GM12878 (cell line): Measurements from ENCODE around the gene GAMT. TPM values are rescaled to one million over a fixed set of nuclear protein-coding genes. Genes with fewer than 3 reads are reported as not detected.

Experiments
- ATAC-seq: fragments of 200-7000 bp; cut with Tn5 transposase; 3 replicates; pipeline ENCODE4 v1.9.1; 2020; ENCODE audit warnings: mild to moderate bottlenecking, moderate library complexity
- BruUV-seq: library from RNA; stranded (reverse); fragments of 400-500 nt; replicated peaks from 2 replicates; lab custom pipeline; 2021; lab: Mats Ljungman, UMichigan
- CTCF ChIA-PET: fragments of 300-600 bp; sonication (Branson Sonifier 250); formaldehyde crosslinking; extraction: SDS; loops from one replicate; lab custom pipeline; 2021; ENCODE audit warnings: inconsistent platforms; lab: Yijun Ruan, JAX
- POLR2A ChIA-PET: fragments of 350-600 bp; formaldehyde crosslinking; extraction: SDS; loops from one replicate; lab custom pipeline; 2021; ENCODE audit warnings: inconsistent platforms; lab: Charles Lee
- RAD21 ChIA-PET: fragments of 300-600 bp; sonication (Branson Sonifier 250); formaldehyde crosslinking; loops from one replicate; lab custom pipeline; 2023; ENCODE audit warnings: antibody characterized with exemption; ENCODE audit not compliant: unreplicated experiment; lab: Charles Lee
- SMC1A ChIA-PET: fragments of 300-600 bp; sonication (Branson Sonifier 250); formaldehyde crosslinking; loops from one replicate; lab custom pipeline; 2023; ENCODE audit not compliant: unreplicated experiment, uncharacterized antibody; lab: Charles Lee
- DNase-seq: peaks from one replicate; pipeline ENCODE4 v3.0.0-alpha.2; 2011; ENCODE audit warnings: low read depth, low spot score
- FAIRE-seq: peaks from 3 replicates; lab custom pipeline; 2011; peaks lifted over from hg19 to GRCh38; lab: Jason Lieb, UNC
- H2AFZ ChIP-seq: 2 replicates; pipeline ENCODE4 v1.6.0; 2011; ENCODE audit warnings: low read depth, low read length, control low read depth; ENCODE audit not compliant: control insufficient read depth
- H3K27ac ChIP-seq: 2 replicates; pipeline ENCODE4 v1.5.1; 2011; ENCODE audit warnings: control low read depth; ENCODE audit not compliant: control insufficient read depth, insufficient read depth
- H3K27me3 ChIP-seq, 2 experiments: replicated peaks in 1 of 2; 2 replicates each; pipeline versions ENCODE4 v1.6.0 to v1.6.1; 2011; ENCODE audit warnings: low read length in 1 of 2; ENCODE audit not compliant: control insufficient read depth in 2 of 2, insufficient read depth in 2 of 2
- H3K36me3 ChIP-seq, 2 experiments: 2 replicates each; pipeline ENCODE4 v1.5.1; 2011; ENCODE audit warnings: low read length in 1 of 2; ENCODE audit not compliant: control insufficient read depth in 2 of 2, insufficient read depth in 2 of 2
- H3K4me1 ChIP-seq: 2 replicates; pipeline ENCODE4 v1.6.1; 2011; ENCODE audit warnings: mild to moderate bottlenecking, low read length, moderate library complexity, mixed read lengths; ENCODE audit not compliant: control insufficient read depth, insufficient read depth
- H3K4me2 ChIP-seq: 2 replicates; pipeline ENCODE4 v1.6.0; 2011; ENCODE audit warnings: control low read depth; ENCODE audit not compliant: control insufficient read depth, insufficient read depth
- H3K4me3 ChIP-seq: fragments of 200-600 bp; sonication (generic); 2 replicates; pipeline ENCODE4 v1.5.1; 2016
- H3K79me2 ChIP-seq: 2 replicates; pipeline ENCODE4 v1.6.0; 2011; ENCODE audit warnings: low read length; ENCODE audit not compliant: control insufficient read depth, insufficient read depth
- H3K9ac ChIP-seq: 2 replicates; pipeline ENCODE4 v1.8.0; 2011; ENCODE audit warnings: low read length, control low read depth, mixed read lengths; ENCODE audit not compliant: control insufficient read depth, insufficient read depth
- H3K9me3 ChIP-seq: replicated peaks from 3 replicates; pipeline ENCODE4 v1.5.1; 2011; ENCODE audit warnings: mild to moderate bottlenecking, low read length; ENCODE audit not compliant: control insufficient read depth, insufficient read depth
- H4K20me1 ChIP-seq: 2 replicates; pipeline ENCODE4 v1.6.0; 2011; ENCODE audit not compliant: control insufficient read depth, insufficient read depth
- BCL3 ChIP-seq: IDR thresholded peaks from 2 replicates; pipeline ENCODE4 v1.6.1; 2011; ENCODE audit warnings: borderline replicate concordance, low read depth, mild to moderate bottlenecking, moderate library complexity, low read length; ENCODE audit not compliant: insufficient read depth, poor library complexity, severe bottlenecking
- CBX3 ChIP-seq: fragments of 200-600 bp; sonication (generic); IDR thresholded peaks from 2 replicates; pipeline ENCODE4 v1.6.1; 2016; ENCODE audit warnings: low read depth, borderline replicate concordance
- CHD1 ChIP-seq: IDR thresholded peaks from 2 replicates; pipeline ENCODE4 v1.6.1; 2012; ENCODE audit warnings: low read depth, low read length, improper control_type of control experiment
- CHD2 ChIP-seq: IDR thresholded peaks from 2 replicates; pipeline ENCODE4 v1.6.1; 2011; ENCODE audit warnings: low read depth, low read length, improper control_type of control experiment, borderline replicate concordance
- GATAD2B ChIP-seq: fragments of 450-650 bp; conservative IDR thresholded peaks from 2 replicates; pipeline ENCODE4 v1.6.1; 2017; ENCODE audit warnings: low read depth, mild to moderate bottlenecking, moderate library complexity
- HDGF ChIP-seq: fragments of 450-650 bp; IDR thresholded peaks from 2 replicates; pipeline ENCODE4 v1.6.1; 2016; ENCODE audit warnings: antibody characterized with exemption
- POLR2A ChIP-seq: IDR thresholded peaks from 2 replicates; pipeline ENCODE4 v1.6.1; 2011; ENCODE audit warnings: low read depth, mild to moderate bottlenecking, low read length
- RFX5 ChIP-seq: IDR thresholded peaks from 2 replicates; pipeline ENCODE4 v1.6.1; 2011; ENCODE audit warnings: low read depth, low read length, improper control_type of control experiment
- SRF ChIP-seq, 2 experiments: IDR thresholded peaks; 2 replicates each; pipeline ENCODE4 v1.6.1; 2011; ENCODE audit warnings: low read depth in 2 of 2, low read length in 2 of 2, mild to moderate bottlenecking in 1 of 2, moderate library complexity in 1 of 2
- TCF3 ChIP-seq: IDR thresholded peaks from 2 replicates; pipeline ENCODE4 v1.6.1; 2012; ENCODE audit warnings: low read depth, mild to moderate bottlenecking, low read length, borderline replicate concordance; ENCODE audit not compliant: insufficient read depth
- ZBED1 ChIP-seq: IDR thresholded peaks from 2 replicates; pipeline ENCODE4 v1.6.1; 2016; ENCODE audit warnings: borderline replicate concordance
- ZBTB33 ChIP-seq: fragments of 450-650 bp; IDR thresholded peaks from 2 replicates; pipeline ENCODE4 v1.6.1; 2017; ENCODE audit warnings: mild to moderate bottlenecking
- ZNF622 ChIP-seq: fragments of 450-650 bp; IDR thresholded peaks from 2 replicates; pipeline ENCODE4 v1.6.1; 2017; ENCODE audit warnings: mild to moderate bottlenecking, inconsistent platforms
- WGBS: methylation state at CpG from one replicate; pipeline ENCODE4 v1.1.6; 2016; ENCODE audit warnings: low lambda C conversion rate; ENCODE audit not compliant: insufficient replicate concordance, insufficient coverage; ENCODE audit errors: missing lambda C conversion rate; 5-methylcytosine and 5-hydroxymethylcytosine counted together
- in situ Hi-C: fragments of 300-500 bp; cut with MboI; formaldehyde crosslinking; loops from 9 replicates; pipeline ENCODE4 v1.14.3; 2018; ENCODE audit warnings: mixed read lengths
- intact Hi-C: fragments of 100-400 bp; cut with micrococcal nuclease; formaldehyde crosslinking; loops from one replicate; pipeline ENCODE4 v1.14.2; 2022; ENCODE audit not compliant: unreplicated experiment
- polyA plus RNA-seq, 11 experiments: library from polyadenylated mRNA; depleted of rRNA in 4 of 11; unstranded in 6 of 11; stranded (reverse) in 5 of 11; fragments of >200 nt; fragmentation: Nextera tagmentation in 4 of 11; fragmentation: Illumina TruSeq in 1 of 11; extraction: Ambion mirVana in 4 of 11; extraction: Trizol in 1 of 11; gene quantifications; 1 replicate in 1 of 11; 2 replicates in 10 of 11; pipeline versions ENCODE4 v1.2.1 to v1.2.3, GENCODE V29; 2011 to 2016; ENCODE audit warnings: inconsistent platforms in 2 of 11, missing spikeins in 2 of 11, low read depth in 1 of 11
- total RNA-seq, 4 experiments: library from RNA; depleted of rRNA in 3 of 4; stranded (reverse); fragments of >200 nt in 3 of 4; fragmentation: Illumina TruSeq in 1 of 4; extraction: Trizol in 1 of 4; gene quantifications; 2 replicates each; pipeline versions ENCODE4 v1.2.1 to v1.2.3, GENCODE V29; 2013 to 2021

The GAMT gene
- total and polyA plus RNA-seq, 10 of the 15 experiments (the other 5 are each of a cell fraction or from before 2014, with no cell fraction given) = 1.6 to 131 (median 38.8) TPM

- SMC1A ChIA-PET = no interaction called here
- CTCF ChIA-PET = no interaction called here
- peaks cover 0 to 1% of the 10 kb centered on the region in 2 experiments for H3K36me3 ChIP-seq
- no peak overlapping the region for H3K4me2 ChIP-seq
- RAD21 ChIA-PET = no interaction called here
- H3K9me3 ChIP-seq = no peaks in the 10 kb centered on the region
- WGBS = 94% methylated on average over 42 of the region's 52 CpGs
- no peaks in the 10 kb centered on the region for H3K27me3 ChIP-seq
- DNase-seq = no peak
- H3K79me2 ChIP-seq = no peaks in the 10 kb centered on the region; the same call in 1 of the 2 replicates
- POLR2A ChIA-PET = no interaction called here
- H3K27ac ChIP-seq = no peak overlapping the region
- intact Hi-C loops (no loop called here), in situ Hi-C loops (no loop called here)
- ATAC-seq = no peak
- no peak overlapping the region for H3K4me3 ChIP-seq
- H4K20me1 ChIP-seq = no peaks in the 10 kb centered on the region
- H3K4me1 ChIP-seq = no peaks in the 10 kb centered on the region
- BruUV-seq = no TSS peak
- no peak overlapping the region for H2AFZ ChIP-seq
- no peak for FAIRE-seq
- TF ChIP-seq SRF (IDR thresholded peaks at IDR 0.05; ENCODE audit: low read depth in 2 of 2, low read length in 2 of 2) (no peak), POLR2A (peak; percentile 13; the same call in 1 of the 2 replicates)
- TF ChIP-seq, all 136 proteins: peak for 1
- H3K9ac ChIP-seq = no peak overlapping the region
These were observed 5.9 kb downstream of the GAMT start for GRCh38 chr19:1395194-1396018.

GRCh38 chr19:1394252-1395193 is 6.8 kb downstream of the GAMT start:
- DNase-seq (no peak), FAIRE-seq (no peak), ATAC-seq (no peak)
- Histone ChIP-seq H2AFZ (no peak overlapping the region), H3K4me2 (no peak overlapping the region), H3K4me1 (no peaks in the 10 kb centered on the region), H3K4me3 (no peak overlapping the region), H3K9ac (no peak overlapping the region), H4K20me1 (no peaks in the 10 kb centered on the region), H3K27ac (no peak overlapping the region), H3K27me3 (no peaks in the 10 kb centered on the region), H3K36me3 (peaks cover 1% of the 10 kb centered on the region in 2 experiments), H3K9me3 (no peaks in the 10 kb centered on the region), H3K79me2 (no peaks in the 10 kb centered on the region)
- in situ Hi-C loops (no loop called here), intact Hi-C loops (no loop called here)
- ChIA-PET POLR2A (no interaction called here), RAD21 (no interaction called here), SMC1A (no interaction called here), CTCF (no interaction called here)
- WGBS = 87% methylated on average over 27 of the region's 43 CpGs
- BruUV-seq = no TSS peak
- TF ChIP-seq CHD2 = no peak
- no peak for TF ChIP-seq ZBED1
- no peak for TF ChIP-seq GATAD2B
- TF ChIP-seq HDGF = no peak
- TF ChIP-seq ZBTB33 = no peak
- TF ChIP-seq BCL3 = no peak
- TF ChIP-seq CHD1 = no peak
- TF ChIP-seq RFX5 = no peak
- no peak for TF ChIP-seq CBX3
- TF ChIP-seq ZNF622 = no peak
- no peak for TF ChIP-seq TCF3
